ENCODE data around the gene ATXN1. TPM values are rescaled to one million over a fixed set of nuclear protein-coding genes. Genes with fewer than 3 reads are reported as not detected.
A peak's percentile ranks its signal among the peaks of the same experiment; 100 is the strongest.
"Not testable (repeated sequence)": the region's sequence is repeated elsewhere in the genome, so short reads cannot be mapped to it uniquely, and the experiment has no call there.

Gene ATXN1
- polyA plus RNA-seq, 4 donors, result 4.6 to 16.5 (median 5.9) TPM

- not testable (repeated sequence) for H3K4me1 ChIP-seq (ENCODE audit: control insufficient read depth in 3 of 3, insufficient read depth in 2 of 3, low read depth in 1 of 3, low read length in 2 of 3); H3K36me3 ChIP-seq (ENCODE audit: control insufficient read depth in 3 of 3, insufficient read depth in 2 of 3, low read depth in 1 of 3, low read length in 3 of 3); H3K27ac ChIP-seq (ENCODE audit: low read depth in 1 of 3, low read length in 2 of 3); DNase-seq; H3K27me3 ChIP-seq (ENCODE audit: control insufficient read depth in 3 of 3, insufficient read depth in 3 of 3, low read length in 3 of 3); H3K9me3 ChIP-seq (ENCODE audit: control insufficient read depth in 2 of 2, insufficient read depth in 1 of 2, low read depth in 1 of 2, low read length in 1 of 2); H3K4me3 ChIP-seq (ENCODE audit: low read depth in 1 of 3, low read length in 3 of 3); FAIRE-seq
- 95 to 99% (median 98%) methylated on average over 6 of the region's 6 CpGs for WGBS, 3 donors
Observed at GRCh38 chr6:16390909-16391450, 370.3 kb downstream of the ATXN1 start.

- H3K27me3 ChIP-seq (ENCODE audit: control insufficient read depth in 3 of 3, insufficient read depth in 3 of 3, low read length in 3 of 3), result no peaks in the 10 kb centered on the region
- H3K4me3 ChIP-seq (ENCODE audit: low read depth in 1 of 3, low read length in 3 of 3), result no peak overlapping the region
- no peak overlapping the region for H3K27ac ChIP-seq (ENCODE audit: low read depth in 1 of 3, low read length in 2 of 3)
- FAIRE-seq (no peak), DNase-seq (no peak)
- WGBS, 3 donors, result 82 to 92% (median 88%) methylated on average over 2 of the region's 2 CpGs
- peaks cover 0 to 4% (median 0%) of the 10 kb centered on the region in 3 donors for H3K36me3 ChIP-seq (ENCODE audit: control insufficient read depth in 3 of 3, insufficient read depth in 2 of 3, low read depth in 1 of 3, low read length in 3 of 3)
- no peaks in the 10 kb centered on the region for H3K9me3 ChIP-seq (ENCODE audit: control insufficient read depth in 2 of 2, insufficient read depth in 1 of 2, low read depth in 1 of 2, low read length in 1 of 2)
- peaks cover under 1 to 8% (median 4%) of the 10 kb centered on the region in 3 donors for H3K4me1 ChIP-seq (ENCODE audit: control insufficient read depth in 3 of 3, insufficient read depth in 2 of 3, low read depth in 1 of 3, low read length in 2 of 3)
Observed at GRCh38 chr6:16389642-16390041, 371.6 kb downstream of the ATXN1 start.

- H3K4me3 ChIP-seq (ENCODE audit: low read depth in 1 of 3, low read length in 3 of 3), result no peak overlapping the region
- DNase-seq (no peak), FAIRE-seq (no peak)
- peaks cover 0 to 13% (median 4%) of the 10 kb centered on the region in 3 donors for H3K4me1 ChIP-seq (ENCODE audit: control insufficient read depth in 3 of 3, insufficient read depth in 2 of 3, low read depth in 1 of 3, low read length in 2 of 3)
- H3K9me3 ChIP-seq (ENCODE audit: control insufficient read depth in 2 of 2, insufficient read depth in 1 of 2, low read depth in 1 of 2, low read length in 1 of 2), result no peaks in the 10 kb centered on the region
- H3K27me3 ChIP-seq (ENCODE audit: control insufficient read depth in 3 of 3, insufficient read depth in 3 of 3, low read length in 3 of 3), result no peaks in the 10 kb centered on the region
- peaks cover 0 to 4% (median 0%) of the 10 kb centered on the region in 3 donors for H3K36me3 ChIP-seq (ENCODE audit: control insufficient read depth in 3 of 3, insufficient read depth in 2 of 3, low read depth in 1 of 3, low read length in 3 of 3)
- WGBS, 3 donors, result 88 to 95% (median 94%) methylated on average over 1 of the region's 1 CpG
- no peak overlapping the region for H3K27ac ChIP-seq (ENCODE audit: low read depth in 1 of 3, low read length in 2 of 3)
Observed at GRCh38 chr6:16388488-16388887, 372.8 kb downstream of the ATXN1 start.

- peaks cover 0 to 4% (median 0%) of the 10 kb centered on the region in 3 donors for H3K36me3 ChIP-seq (ENCODE audit: control insufficient read depth in 3 of 3, insufficient read depth in 2 of 3, low read depth in 1 of 3, low read length in 3 of 3)
- H3K4me3 ChIP-seq (ENCODE audit: low read depth in 1 of 3, low read length in 3 of 3), result no peak overlapping the region
- H3K27ac ChIP-seq (ENCODE audit: low read depth in 1 of 3, low read length in 2 of 3), result no peak overlapping the region
- no peaks in the 10 kb centered on the region for H3K27me3 ChIP-seq (ENCODE audit: control insufficient read depth in 3 of 3, insufficient read depth in 3 of 3, low read length in 3 of 3)
- H3K4me1 ChIP-seq (ENCODE audit: control insufficient read depth in 3 of 3, insufficient read depth in 2 of 3, low read depth in 1 of 3, low read length in 2 of 3), result peaks cover 0 to 14% (median 0%) of the 10 kb centered on the region in 3 donors
- H3K9me3 ChIP-seq (ENCODE audit: control insufficient read depth in 2 of 2, insufficient read depth in 1 of 2, low read depth in 1 of 2, low read length in 1 of 2), result no peaks in the 10 kb centered on the region
- FAIRE-seq (no peak), DNase-seq (no peak)
- WGBS, 3 donors, result 94 to 97% (median 96%) methylated on average over 5 of the region's 5 CpGs
Observed at GRCh38 chr6:16386057-16386456, 375.2 kb downstream of the ATXN1 start.

- no peak for FAIRE-seq
- H3K4me1 ChIP-seq (ENCODE audit: control insufficient read depth in 3 of 3, insufficient read depth in 2 of 3, low read depth in 1 of 3, low read length in 2 of 3), result peaks cover 0 to 22% (median 0%) of the 10 kb centered on the region in 3 donors
- peak overlapping the region in 1 of 3 donors; percentile 61 for H3K27ac ChIP-seq (ENCODE audit: low read depth in 1 of 3, low read length in 2 of 3)
- no peaks in the 10 kb centered on the region for H3K27me3 ChIP-seq (ENCODE audit: control insufficient read depth in 3 of 3, insufficient read depth in 3 of 3, low read length in 3 of 3)
- no peak for DNase-seq
- H3K4me3 ChIP-seq (ENCODE audit: low read depth in 1 of 3, low read length in 3 of 3), result no peak overlapping the region
- 89 to 91% (median 91%) methylated on average over 5 of the region's 5 CpGs for WGBS, 3 donors
- H3K9me3 ChIP-seq (ENCODE audit: control insufficient read depth in 2 of 2, insufficient read depth in 1 of 2, low read depth in 1 of 2, low read length in 1 of 2), result no peaks in the 10 kb centered on the region
- peaks cover 0 to 4% (median 0%) of the 10 kb centered on the region in 3 donors for H3K36me3 ChIP-seq (ENCODE audit: control insufficient read depth in 3 of 3, insufficient read depth in 2 of 3, low read depth in 1 of 3, low read length in 3 of 3)
Observed at GRCh38 chr6:16383607-16384206, 377.6 kb downstream of the ATXN1 start.

- WGBS, 3 donors, result 96 to 100% (median 98%) methylated on average over 3 of the region's 3 CpGs
- FAIRE-seq; H3K27me3 ChIP-seq (ENCODE audit: control insufficient read depth in 3 of 3, insufficient read depth in 3 of 3, low read length in 3 of 3); H3K4me3 ChIP-seq (ENCODE audit: low read depth in 1 of 3, low read length in 3 of 3); H3K27ac ChIP-seq (ENCODE audit: low read depth in 1 of 3, low read length in 2 of 3); H3K9me3 ChIP-seq (ENCODE audit: control insufficient read depth in 2 of 2, insufficient read depth in 1 of 2, low read depth in 1 of 2, low read length in 1 of 2); DNase-seq; H3K36me3 ChIP-seq (ENCODE audit: control insufficient read depth in 3 of 3, insufficient read depth in 2 of 3, low read depth in 1 of 3, low read length in 3 of 3): not testable (repeated sequence)
- H3K4me1 ChIP-seq (ENCODE audit: control insufficient read depth in 3 of 3, insufficient read depth in 2 of 3, low read depth in 1 of 3, low read length in 2 of 3), result peaks cover 0 to 22% (median 0%) of the 10 kb centered on the region in 3 donors
Observed at GRCh38 chr6:16381968-16382367, 379.3 kb downstream of the ATXN1 start.

GRCh38 chr6:16380220-16380809 lies 380.9 kb downstream of the ATXN1 start:
- no peak for FAIRE-seq
- peaks cover 0 to 22% (median 0%) of the 10 kb centered on the region in 3 donors for H3K4me1 ChIP-seq (ENCODE audit: control insufficient read depth in 3 of 3, insufficient read depth in 2 of 3, low read depth in 1 of 3, low read length in 2 of 3)
- WGBS, 3 donors, result 87% methylated on average over 5 of the region's 5 CpGs
- H3K4me3 ChIP-seq (ENCODE audit: low read depth in 1 of 3, low read length in 3 of 3), result no peak overlapping the region
- no peaks in the 10 kb centered on the region for H3K27me3 ChIP-seq (ENCODE audit: control insufficient read depth in 3 of 3, insufficient read depth in 3 of 3, low read length in 3 of 3)
- peak overlapping the region in 1 of 3 donors; percentile 22 for H3K27ac ChIP-seq (ENCODE audit: low read depth in 1 of 3, low read length in 2 of 3)
- DNase-seq, result no peak
- peaks cover 0 to 4% (median 0%) of the 10 kb centered on the region in 3 donors for H3K36me3 ChIP-seq (ENCODE audit: control insufficient read depth in 3 of 3, insufficient read depth in 2 of 3, low read depth in 1 of 3, low read length in 3 of 3)
- H3K9me3 ChIP-seq (ENCODE audit: control insufficient read depth in 2 of 2, insufficient read depth in 1 of 2, low read depth in 1 of 2, low read length in 1 of 2), result no peaks in the 10 kb centered on the region

- not testable (repeated sequence) for H3K27me3 ChIP-seq (ENCODE audit: control insufficient read depth in 3 of 3, insufficient read depth in 3 of 3, low read length in 3 of 3); H3K4me3 ChIP-seq (ENCODE audit: low read depth in 1 of 3, low read length in 3 of 3); H3K9me3 ChIP-seq (ENCODE audit: control insufficient read depth in 2 of 2, insufficient read depth in 1 of 2, low read depth in 1 of 2, low read length in 1 of 2); FAIRE-seq; DNase-seq; H3K36me3 ChIP-seq (ENCODE audit: control insufficient read depth in 3 of 3, insufficient read depth in 2 of 3, low read depth in 1 of 3, low read length in 3 of 3); H3K27ac ChIP-seq (ENCODE audit: low read depth in 1 of 3, low read length in 2 of 3)
- 98% methylated on average over 4 of the region's 4 CpGs for WGBS, 3 donors
- peaks cover 0 to 13% (median 0%) of the 10 kb centered on the region in 3 donors for H3K4me1 ChIP-seq (ENCODE audit: control insufficient read depth in 3 of 3, insufficient read depth in 2 of 3, low read depth in 1 of 3, low read length in 2 of 3)
Observed at GRCh38 chr6:16378360-16378759, 382.9 kb downstream of the ATXN1 start.

Measured in small intestine (tissue), 7 donors.